HG03175 (cell line): ENCODE results near the gene GNG14.
"Not testable (repeated sequence)": the region's sequence is repeated elsewhere in the genome, so short reads cannot be mapped to it uniquely, and the experiment has no call there.

Source experiments
- ATAC-seq: cut with Tn5 transposase; IDR thresholded peaks from one replicate; pipeline ENCODE4 v1.9.1; 2021; ENCODE audit warnings: mild to moderate bottlenecking, moderate library complexity; ENCODE audit not compliant: unreplicated experiment

Gene GNG14

GRCh38 chr19:12687496-12688196 lies at the start of gene GNG14:
GNG14 (plus strand) TSS chr19:12687998; CDS start chr19:12688049, 51 bp downstream.
- no peak for ATAC-seq

- no peak for ATAC-seq
Measured at GRCh38 chr19:12638611-12639182, 49.1 kb upstream of the GNG14 start.

- ATAC-seq, result peak; percentile 52
Measured at GRCh38 chr19:12639901-12640613, 47.7 kb upstream of the GNG14 start.

GRCh38 chr19:12641456-12641855 lies 46.3 kb upstream of the GNG14 start:
- no peak for ATAC-seq

- no peak for ATAC-seq
Measured at GRCh38 chr19:12642506-12642905, 45.3 kb upstream of the GNG14 start.

- not testable (repeated sequence) for ATAC-seq
Measured at GRCh38 chr19:12643716-12644115, 44.1 kb upstream of the GNG14 start.

- no peak for ATAC-seq
Measured at GRCh38 chr19:12646551-12646950, 41.2 kb upstream of the GNG14 start.

- no peak for ATAC-seq
Measured at GRCh38 chr19:12647047-12647446, 40.8 kb upstream of the GNG14 start.

- ATAC-seq, result no peak
Measured at GRCh38 chr19:12647490-12648071, 40.2 kb upstream of the GNG14 start.

- ATAC-seq, result no peak
Measured at GRCh38 chr19:12648088-12648487, 39.7 kb upstream of the GNG14 start.

- no peak for ATAC-seq
Measured at GRCh38 chr19:12649941-12650340, 37.9 kb upstream of the GNG14 start.

- ATAC-seq, result no peak
Measured at GRCh38 chr19:12652219-12652618, 35.6 kb upstream of the GNG14 start.

GRCh38 chr19:12655546-12655945 lies 32.3 kb upstream of the GNG14 start:
- no peak for ATAC-seq

GRCh38 chr19:12656899-12657571 lies 30.8 kb upstream of the GNG14 start:
- ATAC-seq, result no peak

- ATAC-seq, result no peak
Measured at GRCh38 chr19:12657966-12658365, 29.8 kb upstream of the GNG14 start.

- no peak for ATAC-seq
Measured at GRCh38 chr19:12660980-12661379, 26.8 kb upstream of the GNG14 start.

- no peak for ATAC-seq
Measured at GRCh38 chr19:12664406-12665280, 23.2 kb upstream of the GNG14 start.

- ATAC-seq, result peak; percentile 36
Measured at GRCh38 chr19:12665281-12665573, 22.6 kb upstream of the GNG14 start.

- ATAC-seq, result no peak
Measured at GRCh38 chr19:12665671-12666264, 22.0 kb upstream of the GNG14 start.
